Keratinocyte (primary cell): ENCODE results near the gene GLT1D1.

Experiments used
- CTCF ChIP-seq, 3 experiments: IDR thresholded peaks in 1 of 3; conservative IDR thresholded peaks in 1 of 3; optimal IDR thresholded peaks in 1 of 3; 2 replicates in 2 of 3; 3 replicates in 1 of 3; pipeline versions ENCODE3 to v1.5.1; 2011; ENCODE audit warnings: low read length in 3 of 3, mild to moderate bottlenecking in 3 of 3, moderate library complexity in 2 of 3, control low read depth in 1 of 3, inconsistent platforms in 1 of 3; ENCODE audit not compliant: insufficient read depth in 2 of 3; ENCODE audit errors: extremely low read depth in 1 of 3
- EZH2 ChIP-seq: IDR thresholded peaks from one replicate; pipeline ENCODE4 v1.6.1; 2012; ENCODE audit warnings: inconsistent platforms, mild to moderate bottlenecking, low read length, moderate library complexity

GRCh38 chr12:128853600-128854197, 421 bp downstream of the GLT1D1 start:
- TF ChIP-seq CTCF (optimal IDR thresholded peaks at IDR 0.05 in 1 of 3, IDR thresholded peaks at IDR 0.05 in 1 of 3, conservative IDR thresholded peaks at IDR 0.05 in 1 of 3; ENCODE audit: extremely low read depth in 1 of 3, insufficient read depth in 2 of 3, low read length in 3 of 3) (no peak), EZH2 (no peak)
